Neural cell (in vitro differentiated cells): ENCODE results near the gene EIF4E2. TPM values are rescaled to one million over a fixed set of nuclear protein-coding genes. Genes with fewer than 3 reads are reported as not detected.
A peak's percentile ranks its signal among the peaks of the same experiment; 100 is the strongest.

Experiments used
- H2AFZ ChIP-seq: fragments of 200-600, 300-800 bp; sonication (generic), shearing (Covaris generic); 2 replicates; pipeline ENCODE4 v1.6.0; 2014; ENCODE audit warnings: low read depth, mild to moderate bottlenecking, antibody characterized with exemption, low read length, moderate library complexity
- H3F3A ChIP-seq: fragments of 200-600 bp; shearing (Covaris generic); 2 replicates; pipeline ENCODE4 v1.6.1; 2016; ENCODE audit warnings: mild to moderate bottlenecking, moderate library complexity, mixed read lengths, antibody characterized with exemption, low read length; ENCODE audit not compliant: insufficient read depth, poor library complexity, severe bottlenecking
- H3K27ac ChIP-seq: fragments of 200-600, 300-800 bp; sonication (generic), shearing (Covaris generic); 2 replicates; pipeline ENCODE4 v1.5.1; 2014; ENCODE audit warnings: mild to moderate bottlenecking, low read length, moderate library complexity
- H3K27me3 ChIP-seq: fragments of 300-800, 200-600 bp; sonication (generic), shearing (Covaris generic); 2 replicates; pipeline ENCODE4 v1.6.0; 2014; ENCODE audit warnings: mild to moderate bottlenecking, low read depth, low read length, moderate library complexity; ENCODE audit not compliant: insufficient read depth
- H3K36me3 ChIP-seq: fragments of 300-800, 200-600 bp; sonication (generic), shearing (Covaris generic); 2 replicates; pipeline ENCODE4 v1.5.1; 2014; ENCODE audit warnings: mild to moderate bottlenecking, antibody characterized with exemption, low read length, moderate library complexity; ENCODE audit not compliant: insufficient read depth
- H3K4me2 ChIP-seq: fragments of 300-800, 200-600 bp; sonication (generic), shearing (Covaris generic); 2 replicates; pipeline ENCODE4 v1.6.0; 2014; ENCODE audit warnings: mild to moderate bottlenecking, low read length
- H3K4me3 ChIP-seq: fragments of 300-800, 200-600 bp; sonication (generic), shearing (Covaris generic); 2 replicates; pipeline ENCODE4 v1.5.1; 2014; ENCODE audit warnings: mild to moderate bottlenecking, low read length, moderate library complexity
- H3K79me2 ChIP-seq: fragments of 200-600 bp; shearing (Covaris generic); replicated peaks from 2 replicates; pipeline ENCODE4 v1.6.0; 2014; ENCODE audit warnings: mild to moderate bottlenecking, low read length, moderate library complexity; ENCODE audit not compliant: insufficient read depth
- H3K9ac ChIP-seq: fragments of 300-800, 200-600 bp; sonication (generic), shearing (Covaris generic); 2 replicates; pipeline ENCODE4 v1.6.1; 2016; ENCODE audit warnings: mild to moderate bottlenecking, low read length, mixed read lengths
- H3K9me2 ChIP-seq: fragments of 200-600 bp; shearing (Covaris generic); 2 replicates; pipeline ENCODE4 v1.6.1; 2016; ENCODE audit warnings: mild to moderate bottlenecking, low read length, mixed read lengths; ENCODE audit not compliant: insufficient read depth
- H3K9me3 ChIP-seq: fragments of 200-600, 300-800 bp; sonication (generic), shearing (Covaris generic); 2 replicates; pipeline ENCODE4 v1.6.1; 2016; ENCODE audit warnings: mild to moderate bottlenecking, mixed run types, low read length, moderate library complexity, mixed read lengths
- H4K20me1 ChIP-seq: fragments of 200-600 bp; shearing (Covaris generic); 2 replicates; pipeline ENCODE4 v1.6.1; 2016; ENCODE audit warnings: mild to moderate bottlenecking, mixed run types; ENCODE audit not compliant: insufficient read depth
- CTCF ChIP-seq: fragments of 450-650 bp; IDR thresholded peaks from 2 replicates; pipeline ENCODE4 v1.5.1; 2014; ENCODE audit warnings: antibody characterized with exemption, mild to moderate bottlenecking, moderate library complexity; ENCODE audit not compliant: poor library complexity, severe bottlenecking
- EP300 ChIP-seq: fragments of 450-650 bp; conservative IDR thresholded peaks from 2 replicates; pipeline ENCODE4 v1.6.1; 2014; ENCODE audit warnings: antibody characterized with exemption, mild to moderate bottlenecking, moderate library complexity; ENCODE audit not compliant: poor library complexity, severe bottlenecking
- EZH2 ChIP-seq: fragments of 200-600, 300-800 bp; shearing (Covaris generic), sonication (generic); IDR thresholded peaks from 2 replicates; pipeline ENCODE4 v1.6.1; 2014; ENCODE audit warnings: antibody characterized with exemption, low read length, borderline replicate concordance, mild to moderate bottlenecking; ENCODE audit not compliant: insufficient read depth, poor library complexity, severe bottlenecking
- MXI1 ChIP-seq: fragments of 450-650 bp; conservative IDR thresholded peaks from 2 replicates; pipeline ENCODE4 v1.6.1; 2014; ENCODE audit warnings: antibody characterized with exemption, mild to moderate bottlenecking; ENCODE audit not compliant: poor library complexity, severe bottlenecking
- POLR2AphosphoS5 ChIP-seq: IDR thresholded peaks from 2 replicates; pipeline ENCODE4 v1.6.1; 2012
- RAD21 ChIP-seq: fragments of 450-650 bp; conservative IDR thresholded peaks from 2 replicates; pipeline ENCODE4 v1.6.1; 2014; ENCODE audit warnings: antibody characterized with exemption, mild to moderate bottlenecking, moderate library complexity
- REST ChIP-seq: IDR thresholded peaks from 2 replicates; pipeline ENCODE4 v1.6.1; 2012; ENCODE audit warnings: borderline replicate concordance
- SMC3 ChIP-seq: fragments of 450-650 bp; conservative IDR thresholded peaks from 2 replicates; pipeline ENCODE4 v1.6.1; 2014; ENCODE audit warnings: antibody characterized with exemption, mild to moderate bottlenecking, moderate library complexity; ENCODE audit not compliant: poor library complexity
- TAF1 ChIP-seq: IDR thresholded peaks from 2 replicates; pipeline ENCODE4 v1.6.1; 2012; ENCODE audit warnings: low read depth
- polyA plus RNA-seq: library from polyadenylated mRNA; depleted of rRNA; stranded (reverse); fragments of >200 nt; gene quantifications from 2 replicates; pipeline ENCODE4 v1.2.3, GENCODE V29; 2014

Gene EIF4E2
- polyA plus RNA-seq, 1 donor from 2014 or later = 57.6 TPM

GRCh38 chr2:232502911-232503808, 47.3 kb upstream of the EIF4E2 start:
- H3F3A ChIP-seq = peaks cover 5% of the 10 kb centered on the region
- H3K79me2 ChIP-seq = no peaks in the 10 kb centered on the region
- no peak overlapping the region for H3K4me2 ChIP-seq
- peak overlapping the region; percentile 88 for H3K27ac ChIP-seq
- no peaks in the 10 kb centered on the region for H3K36me3 ChIP-seq
- H3K9me3 ChIP-seq = no peaks in the 10 kb centered on the region
- H3K9ac ChIP-seq = peak overlapping the region; percentile 73
- no peaks in the 10 kb centered on the region for H3K9me2 ChIP-seq
- H3K27me3 ChIP-seq = peaks cover 10% of the 10 kb centered on the region
- peak; percentile 22 for TF ChIP-seq REST
- TF ChIP-seq MXI1 = peak; percentile 8
- TF ChIP-seq EZH2 = no peak
- peak; percentile 56 for TF ChIP-seq POLR2AphosphoS5
- no peak for TF ChIP-seq TAF1
- TF ChIP-seq RAD21 = no peak
- no peak for TF ChIP-seq SMC3
- no peak for TF ChIP-seq CTCF
- H2AFZ ChIP-seq = no peak overlapping the region
- no peaks in the 10 kb centered on the region for H4K20me1 ChIP-seq
- peak overlapping the region; percentile 64 for H3K4me3 ChIP-seq

- Histone ChIP-seq H3K79me2 (no peaks in the 10 kb centered on the region), H3K4me3 (peak overlapping the region; percentile 64), H4K20me1 (no peaks in the 10 kb centered on the region), H3F3A (peaks cover 5% of the 10 kb centered on the region), H2AFZ (no peak overlapping the region), H3K27me3 (peaks cover 10% of the 10 kb centered on the region), H3K36me3 (no peaks in the 10 kb centered on the region), H3K9ac (peak overlapping the region; percentile 73), H3K27ac (peak overlapping the region; percentile 88), H3K9me3 (no peaks in the 10 kb centered on the region), H3K4me2 (no peak overlapping the region), H3K9me2 (no peaks in the 10 kb centered on the region)
- TF ChIP-seq POLR2AphosphoS5 (no peak), EZH2 (no peak), CTCF (no peak), MXI1 (no peak), EP300 (no peak), REST (no peak), SMC3 (no peak)
These were observed 46.6 kb upstream of the EIF4E2 start for GRCh38 chr2:232503809-232504323.
